Measurements from ENCODE around the gene ZNF862. TPM values are rescaled to one million over a fixed set of nuclear protein-coding genes. Genes with fewer than 3 reads are reported as not detected.

The ZNF862 gene
- total and polyA plus RNA-seq, 2 experiments from 2014 or later = 0.94 to 2.3 TPM

DNA sequence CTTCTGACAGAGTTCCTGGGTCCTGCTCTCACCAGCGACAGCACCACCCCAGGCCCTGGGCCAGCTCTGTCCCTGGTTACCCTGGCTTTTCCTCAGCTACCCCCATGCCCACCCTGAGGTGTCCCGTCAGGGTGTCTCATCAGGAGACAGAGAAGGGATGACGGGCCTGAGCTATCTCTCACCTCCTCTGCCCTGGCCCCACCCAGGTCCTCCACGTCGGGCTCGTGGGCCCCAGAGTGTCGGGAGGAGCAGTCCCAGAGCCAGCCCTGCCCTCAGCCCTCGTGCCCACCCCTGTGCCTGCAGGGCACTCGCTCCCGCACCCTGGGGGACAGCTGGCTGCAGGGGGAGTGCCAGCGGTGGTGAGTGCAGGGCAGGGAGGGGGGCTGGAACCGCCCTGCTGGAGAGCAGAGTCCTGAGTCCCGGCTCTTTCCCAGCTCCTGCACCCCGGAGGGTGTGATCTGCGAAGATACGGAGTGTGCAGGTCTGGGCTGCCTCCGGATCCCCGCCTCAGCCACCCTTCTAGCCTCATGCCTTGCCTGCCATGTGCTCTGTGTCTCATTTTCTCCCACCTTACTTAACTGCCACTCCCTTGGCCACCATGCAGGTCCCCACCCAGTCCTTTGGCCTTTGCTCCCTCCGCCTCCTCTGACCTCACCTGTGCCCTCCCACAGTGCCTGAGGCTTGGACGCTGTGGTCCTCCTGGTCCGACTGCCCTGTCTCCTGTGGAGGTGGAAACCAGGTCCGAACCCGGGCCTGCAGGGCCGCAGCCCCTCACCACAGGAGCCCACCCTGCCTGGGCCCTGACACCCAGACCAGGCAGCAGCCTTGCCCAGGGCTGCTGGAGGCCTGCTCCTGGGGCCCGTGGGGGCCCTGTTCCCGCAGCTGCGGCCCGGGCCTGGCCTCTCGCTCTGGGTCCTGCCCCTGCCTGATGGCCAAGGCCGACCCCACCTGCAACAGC, 16.7 kb upstream of the ZNF862 start:
- peaks cover 6% of the 10 kb centered on the region for H3K27me3 Mint-ChIP-seq (ENCODE audit: insufficient read depth, low read depth, poor library complexity)
- Histone ChIP-seq H3K27ac (ENCODE audit: low read depth) (no peak overlapping the region), H2AFZ (no peak overlapping the region), H3K4me3 (no peak overlapping the region), H3F3A (replicated peaks; ENCODE audit: low read depth) (no peaks in the 10 kb centered on the region), H3K4me1 (ENCODE audit: insufficient read depth) (no peaks in the 10 kb centered on the region), H4K20me1 (replicated peaks; ENCODE audit: insufficient read depth) (no peaks in the 10 kb centered on the region), H3K9me2 (ENCODE audit: insufficient read depth) (no peaks in the 10 kb centered on the region), H3K36me3 (ENCODE audit: insufficient read depth) (no peaks in the 10 kb centered on the region), H3K79me2 (replicated peaks; ENCODE audit: insufficient read depth) (no peaks in the 10 kb centered on the region), H3K27me3 (ENCODE audit: insufficient read depth) (no peaks in the 10 kb centered on the region), H3K4me2 (no peak overlapping the region)
- H3K36me3 Mint-ChIP-seq (ENCODE audit: low read depth) = no peaks in the 10 kb centered on the region
- H3K4me1 Mint-ChIP-seq = no peaks in the 10 kb centered on the region
- H3K4me3 Mint-ChIP-seq = no peak overlapping the region
- no peak for DNase-seq (ENCODE audit: low spot score)
- no peak overlapping the region for H3K27ac Mint-ChIP-seq
- ATAC-seq = no peak; the same call in 2 of the 3 replicates
- peaks cover 14% of the 10 kb centered on the region; the same call in 2 of the 3 replicates for H3K9me3 Mint-ChIP-seq
- TF ChIP-seq EZH2phosphoT487 (IDR thresholded peaks at IDR 0.05; ENCODE audit: unreplicated experiment) = no peak
- no peak for TF ChIP-seq ZNF114 (CRISPR knock-in tag; IDR thresholded peaks at IDR 0.05)
- TF ChIP-seq CREB1 (CRISPR knock-in tag; IDR thresholded peaks at IDR 0.05; ENCODE audit: low read depth) = no peak
- TF ChIP-seq STAT1 (IDR thresholded peaks at IDR 0.05; ENCODE audit: unreplicated experiment) = no peak
- TF ChIP-seq, protein P1, sequence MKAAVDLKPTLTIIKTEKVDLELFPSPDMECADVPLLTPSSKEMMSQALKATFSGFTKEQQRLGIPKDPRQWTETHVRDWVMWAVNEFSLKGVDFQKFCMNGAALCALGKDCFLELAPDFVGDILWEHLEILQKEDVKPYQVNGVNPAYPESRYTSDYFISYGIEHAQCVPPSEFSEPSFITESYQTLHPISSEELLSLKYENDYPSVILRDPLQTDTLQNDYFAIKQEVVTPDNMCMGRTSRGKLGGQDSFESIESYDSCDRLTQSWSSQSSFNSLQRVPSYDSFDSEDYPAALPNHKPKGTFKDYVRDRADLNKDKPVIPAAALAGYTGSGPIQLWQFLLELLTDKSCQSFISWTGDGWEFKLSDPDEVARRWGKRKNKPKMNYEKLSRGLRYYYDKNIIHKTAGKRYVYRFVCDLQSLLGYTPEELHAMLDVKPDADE (IDR thresholded peaks at IDR 0.05) = no peak
- no peak for TF ChIP-seq JUNB (IDR thresholded peaks at IDR 0.05; ENCODE audit: unreplicated experiment)
- TF ChIP-seq, protein P2, sequence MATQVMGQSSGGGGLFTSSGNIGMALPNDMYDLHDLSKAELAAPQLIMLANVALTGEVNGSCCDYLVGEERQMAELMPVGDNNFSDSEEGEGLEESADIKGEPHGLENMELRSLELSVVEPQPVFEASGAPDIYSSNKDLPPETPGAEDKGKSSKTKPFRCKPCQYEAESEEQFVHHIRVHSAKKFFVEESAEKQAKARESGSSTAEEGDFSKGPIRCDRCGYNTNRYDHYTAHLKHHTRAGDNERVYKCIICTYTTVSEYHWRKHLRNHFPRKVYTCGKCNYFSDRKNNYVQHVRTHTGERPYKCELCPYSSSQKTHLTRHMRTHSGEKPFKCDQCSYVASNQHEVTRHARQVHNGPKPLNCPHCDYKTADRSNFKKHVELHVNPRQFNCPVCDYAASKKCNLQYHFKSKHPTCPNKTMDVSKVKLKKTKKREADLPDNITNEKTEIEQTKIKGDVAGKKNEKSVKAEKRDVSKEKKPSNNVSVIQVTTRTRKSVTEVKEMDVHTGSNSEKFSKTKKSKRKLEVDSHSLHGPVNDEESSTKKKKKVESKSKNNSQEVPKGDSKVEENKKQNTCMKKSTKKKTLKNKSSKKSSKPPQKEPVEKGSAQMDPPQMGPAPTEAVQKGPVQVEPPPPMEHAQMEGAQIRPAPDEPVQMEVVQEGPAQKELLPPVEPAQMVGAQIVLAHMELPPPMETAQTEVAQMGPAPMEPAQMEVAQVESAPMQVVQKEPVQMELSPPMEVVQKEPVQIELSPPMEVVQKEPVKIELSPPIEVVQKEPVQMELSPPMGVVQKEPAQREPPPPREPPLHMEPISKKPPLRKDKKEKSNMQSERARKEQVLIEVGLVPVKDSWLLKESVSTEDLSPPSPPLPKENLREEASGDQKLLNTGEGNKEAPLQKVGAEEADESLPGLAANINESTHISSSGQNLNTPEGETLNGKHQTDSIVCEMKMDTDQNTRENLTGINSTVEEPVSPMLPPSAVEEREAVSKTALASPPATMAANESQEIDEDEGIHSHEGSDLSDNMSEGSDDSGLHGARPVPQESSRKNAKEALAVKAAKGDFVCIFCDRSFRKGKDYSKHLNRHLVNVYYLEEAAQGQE (IDR thresholded peaks at IDR 0.05; ENCODE audit: unreplicated experiment) = no peak
- TF ChIP-seq, protein P3, sequence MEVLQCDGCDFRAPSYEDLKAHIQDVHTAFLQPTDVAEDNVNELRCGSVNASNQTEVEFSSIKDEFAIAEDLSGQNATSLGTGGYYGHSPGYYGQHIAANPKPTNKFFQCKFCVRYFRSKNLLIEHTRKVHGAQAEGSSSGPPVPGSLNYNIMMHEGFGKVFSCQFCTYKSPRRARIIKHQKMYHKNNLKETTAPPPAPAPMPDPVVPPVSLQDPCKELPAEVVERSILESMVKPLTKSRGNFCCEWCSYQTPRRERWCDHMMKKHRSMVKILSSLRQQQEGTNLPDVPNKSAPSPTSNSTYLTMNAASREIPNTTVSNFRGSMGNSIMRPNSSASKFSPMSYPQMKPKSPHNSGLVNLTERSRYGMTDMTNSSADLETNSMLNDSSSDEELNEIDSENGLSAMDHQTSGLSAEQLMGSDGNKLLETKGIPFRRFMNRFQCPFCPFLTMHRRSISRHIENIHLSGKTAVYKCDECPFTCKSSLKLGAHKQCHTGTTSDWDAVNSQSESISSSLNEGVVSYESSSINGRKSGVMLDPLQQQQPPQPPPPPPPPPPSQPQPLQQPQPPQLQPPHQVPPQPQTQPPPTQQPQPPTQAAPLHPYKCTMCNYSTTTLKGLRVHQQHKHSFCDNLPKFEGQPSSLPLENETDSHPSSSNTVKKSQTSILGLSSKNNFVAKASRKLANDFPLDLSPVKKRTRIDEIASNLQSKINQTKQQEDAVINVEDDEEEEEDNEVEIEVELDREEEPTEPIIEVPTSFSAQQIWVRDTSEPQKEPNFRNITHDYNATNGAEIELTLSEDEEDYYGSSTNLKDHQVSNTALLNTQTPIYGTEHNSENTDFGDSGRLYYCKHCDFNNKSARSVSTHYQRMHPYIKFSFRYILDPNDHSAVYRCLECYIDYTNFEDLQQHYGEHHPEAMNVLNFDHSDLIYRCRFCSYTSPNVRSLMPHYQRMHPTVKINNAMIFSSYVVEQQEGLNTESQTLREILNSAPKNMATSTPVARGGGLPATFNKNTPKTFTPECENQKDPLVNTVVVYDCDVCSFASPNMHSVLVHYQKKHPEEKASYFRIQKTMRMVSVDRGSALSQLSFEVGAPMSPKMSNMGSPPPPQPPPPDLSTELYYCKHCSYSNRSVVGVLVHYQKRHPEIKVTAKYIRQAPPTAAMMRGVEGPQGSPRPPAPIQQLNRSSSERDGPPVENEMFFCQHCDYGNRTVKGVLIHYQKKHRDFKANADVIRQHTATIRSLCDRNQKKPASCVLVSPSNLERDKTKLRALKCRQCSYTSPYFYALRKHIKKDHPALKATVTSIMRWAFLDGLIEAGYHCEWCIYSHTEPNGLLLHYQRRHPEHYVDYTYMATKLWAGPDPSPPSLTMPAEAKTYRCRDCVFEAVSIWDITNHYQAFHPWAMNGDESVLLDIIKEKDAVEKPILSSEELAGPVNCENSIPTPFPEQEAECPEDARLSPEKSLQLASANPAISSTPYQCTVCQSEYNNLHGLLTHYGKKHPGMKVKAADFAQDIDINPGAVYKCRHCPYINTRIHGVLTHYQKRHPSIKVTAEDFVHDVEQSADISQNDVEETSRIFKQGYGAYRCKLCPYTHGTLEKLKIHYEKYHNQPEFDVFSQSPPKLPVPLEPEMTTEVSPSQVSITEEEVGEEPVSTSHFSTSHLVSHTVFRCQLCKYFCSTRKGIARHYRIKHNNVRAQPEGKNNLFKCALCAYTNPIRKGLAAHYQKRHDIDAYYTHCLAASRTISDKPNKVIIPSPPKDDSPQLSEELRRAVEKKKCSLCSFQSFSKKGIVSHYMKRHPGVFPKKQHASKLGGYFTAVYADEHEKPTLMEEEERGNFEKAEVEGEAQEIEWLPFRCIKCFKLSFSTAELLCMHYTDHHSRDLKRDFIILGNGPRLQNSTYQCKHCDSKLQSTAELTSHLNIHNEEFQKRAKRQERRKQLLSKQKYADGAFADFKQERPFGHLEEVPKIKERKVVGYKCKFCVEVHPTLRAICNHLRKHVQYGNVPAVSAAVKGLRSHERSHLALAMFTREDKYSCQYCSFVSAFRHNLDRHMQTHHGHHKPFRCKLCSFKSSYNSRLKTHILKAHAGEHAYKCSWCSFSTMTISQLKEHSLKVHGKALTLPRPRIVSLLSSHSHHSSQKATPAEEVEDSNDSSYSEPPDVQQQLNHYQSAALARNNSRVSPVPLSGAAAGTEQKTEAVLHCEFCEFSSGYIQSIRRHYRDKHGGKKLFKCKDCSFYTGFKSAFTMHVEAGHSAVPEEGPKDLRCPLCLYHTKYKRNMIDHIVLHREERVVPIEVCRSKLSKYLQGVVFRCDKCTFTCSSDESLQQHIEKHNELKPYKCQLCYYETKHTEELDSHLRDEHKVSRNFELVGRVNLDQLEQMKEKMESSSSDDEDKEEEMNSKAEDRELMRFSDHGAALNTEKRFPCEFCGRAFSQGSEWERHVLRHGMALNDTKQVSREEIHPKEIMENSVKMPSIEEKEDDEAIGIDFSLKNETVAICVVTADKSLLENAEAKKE (CRISPR knock-in tag; IDR thresholded peaks at IDR 0.05) = no peak
- TF ChIP-seq ZNF331 (CRISPR knock-in tag; IDR thresholded peaks at IDR 0.05; ENCODE audit: low read depth) = no peak
- TF ChIP-seq EZH2 (IDR thresholded peaks at IDR 0.05; ENCODE audit: low read depth, unreplicated experiment) = no peak
- TF ChIP-seq POLR2AphosphoS5 (IDR thresholded peaks at IDR 0.05; ENCODE audit: low read depth) = no peak
- TF ChIP-seq, protein P4, sequence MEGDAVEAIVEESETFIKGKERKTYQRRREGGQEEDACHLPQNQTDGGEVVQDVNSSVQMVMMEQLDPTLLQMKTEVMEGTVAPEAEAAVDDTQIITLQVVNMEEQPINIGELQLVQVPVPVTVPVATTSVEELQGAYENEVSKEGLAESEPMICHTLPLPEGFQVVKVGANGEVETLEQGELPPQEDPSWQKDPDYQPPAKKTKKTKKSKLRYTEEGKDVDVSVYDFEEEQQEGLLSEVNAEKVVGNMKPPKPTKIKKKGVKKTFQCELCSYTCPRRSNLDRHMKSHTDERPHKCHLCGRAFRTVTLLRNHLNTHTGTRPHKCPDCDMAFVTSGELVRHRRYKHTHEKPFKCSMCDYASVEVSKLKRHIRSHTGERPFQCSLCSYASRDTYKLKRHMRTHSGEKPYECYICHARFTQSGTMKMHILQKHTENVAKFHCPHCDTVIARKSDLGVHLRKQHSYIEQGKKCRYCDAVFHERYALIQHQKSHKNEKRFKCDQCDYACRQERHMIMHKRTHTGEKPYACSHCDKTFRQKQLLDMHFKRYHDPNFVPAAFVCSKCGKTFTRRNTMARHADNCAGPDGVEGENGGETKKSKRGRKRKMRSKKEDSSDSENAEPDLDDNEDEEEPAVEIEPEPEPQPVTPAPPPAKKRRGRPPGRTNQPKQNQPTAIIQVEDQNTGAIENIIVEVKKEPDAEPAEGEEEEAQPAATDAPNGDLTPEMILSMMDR (conservative IDR thresholded peaks at IDR 0.05; ENCODE audit: low read depth in 2 of 2) = no peak
- TF ChIP-seq NANOG (IDR thresholded peaks at IDR 0.05; ENCODE audit: borderline replicate concordance) = no peak
